Stimulated activated CD8-positive, alpha-beta memory T cell treated with anti-CD3 and anti-CD28 coated beads, Interleukin-7, amount 100 ng/mL, for 48 hours (primary cell): ENCODE results near the gene CLEC18B.
A peak's percentile ranks its signal among the peaks of the same experiment; 100 is the strongest.
"Not testable (repeated sequence)": the region's sequence is repeated elsewhere in the genome, so short reads cannot be mapped to it uniquely, and the experiment has no call there.

Source experiments
- DNase-seq, 2 donors: peaks; one replicate each; pipeline ENCODE4 v3.0.0-alpha.2; 2020; ENCODE audit warnings: low read depth in 1 of 2; ENCODE audit errors: extremely low read depth in 1 of 2

CLEC18B gene

DNA sequence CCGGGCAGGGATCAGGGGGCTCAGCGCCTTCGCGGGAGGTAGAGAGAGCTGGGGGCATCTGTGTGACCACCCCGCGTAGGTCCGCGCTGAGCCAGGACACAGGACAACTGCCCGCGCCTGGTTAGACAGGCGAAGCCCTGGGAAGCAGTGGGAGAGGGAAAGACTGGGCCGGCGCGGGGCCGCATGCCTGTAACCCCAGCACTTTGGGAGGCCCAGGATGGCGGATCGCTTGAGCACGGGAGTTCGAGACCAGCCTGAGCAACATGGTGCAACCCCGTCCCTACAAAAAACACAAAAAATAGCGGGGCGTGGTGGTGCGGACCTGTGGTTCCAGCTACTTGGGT is 13.9 kb downstream of the CLEC18B start:
- not testable (repeated sequence) for DNase-seq

DNA sequence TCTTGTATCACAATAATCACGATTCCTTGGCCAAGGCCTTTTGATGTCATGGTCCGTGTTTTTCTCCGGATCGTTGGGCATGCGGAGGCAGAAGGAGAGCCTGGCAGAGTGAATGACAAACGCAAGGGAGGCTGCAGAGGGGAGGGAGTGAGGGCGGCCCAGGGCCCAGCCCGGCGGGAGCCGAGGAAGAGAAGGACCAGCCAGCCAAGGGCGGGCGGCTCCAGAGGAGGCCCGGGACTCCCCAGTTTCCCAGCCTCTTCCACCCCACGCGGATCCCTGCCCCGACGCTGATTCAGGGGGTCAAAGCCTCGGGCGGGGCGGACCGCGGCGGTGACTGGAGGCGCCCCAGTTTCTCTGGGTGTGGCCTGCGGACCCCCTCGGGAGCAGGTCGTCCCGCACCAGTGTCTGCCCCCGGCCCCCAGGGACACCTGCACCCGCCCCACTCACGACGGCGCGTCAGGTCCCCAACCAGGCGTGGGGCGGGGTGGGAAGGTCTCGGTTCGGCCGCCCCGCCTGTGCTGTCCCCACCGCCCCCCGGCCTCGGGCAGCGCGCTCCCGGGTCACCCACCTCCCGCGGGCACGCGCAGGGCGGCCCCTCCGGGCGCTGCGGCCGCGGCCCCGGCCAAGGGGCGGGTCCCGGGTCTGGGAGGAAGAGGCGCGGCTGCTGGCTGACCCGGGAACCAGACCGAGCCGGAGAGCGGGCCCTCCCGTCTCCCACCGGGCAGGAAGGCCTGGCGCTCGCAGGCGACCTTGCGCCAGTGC is 14.5 kb downstream of the CLEC18B start:
- not testable (repeated sequence) for DNase-seq

DNA sequence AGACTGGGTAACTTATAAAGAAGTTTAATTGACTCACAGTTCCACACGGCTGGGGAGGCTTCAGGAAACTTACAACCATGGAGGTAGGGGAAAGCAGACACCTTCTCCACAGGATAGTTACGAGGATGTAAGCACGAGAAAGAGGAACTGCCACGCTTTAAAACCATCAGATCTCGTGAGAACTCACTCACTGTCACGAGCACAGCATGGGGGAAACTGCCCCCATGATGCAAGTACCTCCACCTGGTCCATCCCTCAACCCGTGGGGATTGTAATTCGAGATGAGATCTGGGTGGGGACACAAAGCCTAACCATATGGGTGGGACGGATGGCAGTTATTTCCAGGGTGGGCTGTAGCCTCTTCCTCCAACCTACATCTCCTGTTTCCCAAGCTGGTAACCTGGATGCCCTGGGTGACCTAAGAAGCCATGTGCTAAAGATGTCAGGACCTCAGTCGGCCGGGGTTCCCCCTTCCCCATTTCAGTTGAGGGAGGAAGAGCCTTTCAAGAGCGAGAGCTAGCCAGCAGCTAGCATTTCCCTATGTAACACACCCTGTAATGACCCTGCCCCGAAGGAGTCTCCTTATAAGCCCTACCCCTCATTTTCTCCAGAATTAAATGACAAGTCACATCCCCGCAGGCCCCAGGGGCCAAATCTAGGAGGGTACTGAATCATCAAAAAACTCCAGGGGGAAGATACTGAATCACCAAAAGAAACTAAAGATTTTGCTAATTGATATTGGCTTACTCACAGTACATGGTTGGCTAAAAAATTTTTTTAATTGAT is 16.9 kb downstream of the CLEC18B start:
- not testable (repeated sequence) for DNase-seq

DNA sequence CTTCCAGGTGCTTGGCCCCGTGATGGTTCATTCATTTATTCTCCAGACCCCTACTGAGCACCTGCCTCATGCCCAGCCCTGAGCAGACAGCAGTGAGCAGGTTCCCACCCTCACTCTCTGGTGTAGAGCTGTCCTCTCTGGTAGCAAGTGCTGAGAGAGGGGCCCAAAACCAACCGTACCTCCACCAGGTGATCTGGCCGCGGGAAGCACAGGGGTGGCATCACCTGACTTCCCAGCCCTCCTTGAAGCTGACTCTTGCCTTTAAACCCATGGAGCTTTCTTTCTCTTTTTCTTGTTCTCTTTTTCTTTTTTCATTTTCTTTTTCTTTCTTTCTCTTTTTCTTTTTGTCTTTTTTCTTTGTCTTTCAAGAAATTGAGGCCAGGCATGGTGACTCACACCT is 21.0 kb downstream of the CLEC18B start:
- DNase-seq = not testable (repeated sequence)

DNA sequence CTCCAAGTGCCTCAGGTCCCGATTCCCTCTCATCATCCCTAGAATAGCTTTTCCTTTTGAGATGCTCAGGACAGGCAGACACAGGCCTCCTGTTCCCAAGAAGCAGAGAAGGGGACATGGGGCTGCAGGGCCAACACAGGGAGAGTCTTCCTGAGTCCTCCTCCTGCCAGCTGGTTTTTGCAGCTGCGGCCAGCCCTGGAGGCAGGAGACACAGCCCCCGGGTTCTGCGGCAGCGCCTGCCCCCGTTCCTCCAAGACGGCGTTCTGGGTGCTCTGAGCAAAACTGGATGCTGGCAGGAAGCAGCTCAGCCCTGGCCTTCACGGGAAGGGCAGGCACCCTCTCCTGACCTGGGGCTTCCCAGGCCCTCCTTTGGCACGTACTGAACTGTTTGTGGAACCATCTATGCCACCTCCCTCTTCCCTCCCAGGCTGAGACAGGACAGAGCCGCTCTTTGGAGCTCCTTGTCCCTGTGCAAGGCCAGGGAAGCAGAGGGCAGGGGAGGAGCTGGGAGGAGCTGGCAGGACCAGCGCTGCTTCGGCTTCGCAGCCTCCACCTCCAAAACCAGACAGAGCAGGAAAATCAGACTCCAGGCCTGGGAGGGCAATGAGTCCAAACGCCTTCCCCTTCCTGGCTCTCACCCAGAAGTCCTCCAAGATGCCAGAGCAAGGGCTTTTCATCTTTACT is 22.9 kb downstream of the CLEC18B start:
- not testable (repeated sequence) for DNase-seq

DNA sequence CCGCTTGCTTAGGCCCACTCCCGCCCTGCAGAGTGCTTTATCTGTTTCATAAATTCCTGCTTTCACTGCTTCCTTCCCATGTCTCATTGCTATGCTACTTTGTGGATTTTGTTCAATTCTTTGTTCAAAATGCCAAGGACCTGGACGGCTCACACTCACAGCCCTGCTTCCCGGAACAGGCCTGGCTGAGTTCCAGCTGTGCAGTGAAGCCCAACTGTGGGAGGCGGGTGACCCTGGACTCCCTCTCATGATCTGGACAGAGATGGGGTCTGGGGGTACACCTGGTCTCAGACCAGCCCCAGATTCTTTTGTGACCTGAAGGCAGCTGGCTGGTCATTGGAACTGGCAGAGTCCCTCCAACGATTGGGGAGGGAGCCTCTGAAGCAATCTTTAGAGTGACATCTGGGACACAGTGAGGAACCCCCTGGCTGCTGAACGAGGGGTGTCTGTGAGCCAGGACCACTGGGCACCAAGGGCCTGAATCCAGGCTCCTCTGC is 24.7 kb downstream of the CLEC18B start:
- not testable (repeated sequence) for DNase-seq

DNA sequence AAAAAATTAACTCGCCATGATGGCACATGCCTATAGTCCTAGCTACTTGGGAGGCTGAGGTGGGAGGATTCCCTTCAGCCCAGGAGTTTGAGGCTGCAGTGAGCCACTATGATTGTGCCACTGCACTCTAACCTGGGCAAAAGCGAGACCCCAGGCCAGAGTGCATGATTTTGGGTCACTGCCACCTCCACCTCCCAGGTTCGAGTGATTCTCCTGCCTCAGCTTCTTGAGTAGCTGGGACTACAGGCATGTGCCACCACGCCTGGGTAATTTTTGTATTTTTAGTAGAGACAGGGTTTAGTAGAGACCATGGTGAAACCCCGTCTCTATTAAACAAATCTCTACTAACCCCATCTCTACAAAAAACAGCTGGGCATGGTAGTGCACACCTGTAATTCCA is 26.7 kb downstream of the CLEC18B start:
- DNase-seq = not testable (repeated sequence)

DNA sequence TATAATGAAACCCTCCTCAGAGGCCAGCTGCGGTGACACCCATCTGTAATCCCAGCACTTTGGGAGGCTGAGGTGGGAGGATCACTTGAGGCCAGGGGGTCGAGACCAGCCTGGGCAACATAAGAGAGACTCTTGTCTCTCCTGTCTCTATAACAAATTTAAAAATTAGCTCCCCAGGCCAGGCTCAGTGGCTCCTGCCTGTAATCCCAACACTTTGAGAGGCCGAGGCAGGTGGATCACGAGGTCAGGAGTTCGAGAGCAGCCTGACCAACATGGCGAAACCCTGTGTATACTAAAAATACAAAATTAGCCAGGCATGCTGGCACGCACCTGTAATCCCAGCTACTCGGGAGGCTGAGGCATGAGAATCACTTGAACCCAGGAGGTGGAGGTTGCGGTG is 27.1 kb downstream of the CLEC18B start:
- DNase-seq = not testable (repeated sequence)

DNA sequence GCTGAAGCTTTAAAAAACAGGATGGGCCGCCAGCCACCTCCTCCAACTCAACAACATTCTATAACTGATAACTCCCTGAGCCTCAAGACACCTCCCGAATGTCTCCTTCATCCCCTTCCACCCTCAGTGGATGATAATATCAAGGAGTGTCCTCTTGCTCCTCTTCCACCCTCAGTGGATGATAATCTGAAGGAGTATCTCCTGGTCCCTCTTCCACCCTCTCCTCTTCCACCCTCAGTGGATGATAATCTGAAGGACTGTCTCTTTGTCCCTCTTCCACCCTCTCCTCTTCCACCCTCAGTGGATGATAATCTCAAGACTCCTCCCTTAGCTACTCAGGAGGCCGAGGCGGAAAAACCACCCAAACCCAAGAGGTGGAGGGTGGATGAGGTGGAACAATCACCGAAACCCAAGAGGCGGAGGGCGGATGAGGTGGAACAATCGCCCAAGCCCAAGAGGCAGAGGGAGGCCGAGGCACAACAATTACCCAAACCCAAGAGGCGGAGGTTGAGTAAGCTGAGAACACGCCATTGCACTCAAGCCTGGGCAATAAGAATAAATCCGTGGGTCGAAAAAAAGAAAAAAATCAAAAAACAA is 29.7 kb downstream of the CLEC18B start:
- not testable (repeated sequence) for DNase-seq

DNA sequence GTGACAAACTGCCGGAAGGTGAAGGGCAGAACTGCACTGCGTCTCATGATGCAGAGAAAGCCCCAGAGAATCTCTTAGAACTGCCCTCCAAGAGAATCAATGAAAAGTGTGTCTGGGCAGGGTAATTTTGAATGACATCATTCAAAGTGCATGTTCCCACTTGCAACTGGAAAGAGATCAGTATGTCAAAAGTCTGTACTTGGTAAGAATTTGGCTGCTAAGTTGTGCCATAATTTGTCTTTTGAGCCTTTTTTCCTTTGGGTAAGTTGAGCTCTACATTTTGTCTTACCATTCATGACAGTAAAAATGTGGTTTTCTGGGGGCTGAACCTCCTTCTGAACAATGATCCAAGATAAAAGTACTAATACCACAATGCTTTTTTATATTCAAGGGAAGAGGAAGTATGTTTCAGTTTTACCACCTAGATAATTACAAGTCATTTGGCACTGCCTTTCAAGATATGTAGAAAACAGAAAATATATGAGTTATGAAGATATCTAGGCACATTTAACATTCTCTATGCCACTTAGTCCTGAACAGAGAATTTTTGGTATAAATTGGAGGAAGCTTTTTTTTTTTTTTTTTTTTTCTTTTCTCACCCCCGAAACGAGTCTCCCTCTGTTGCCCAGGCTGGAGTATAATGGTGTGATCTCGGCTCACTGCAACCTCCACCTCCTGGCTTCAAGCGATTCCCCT is 38.8 kb downstream of the CLEC18B start:
- not testable (repeated sequence) for DNase-seq

DNA sequence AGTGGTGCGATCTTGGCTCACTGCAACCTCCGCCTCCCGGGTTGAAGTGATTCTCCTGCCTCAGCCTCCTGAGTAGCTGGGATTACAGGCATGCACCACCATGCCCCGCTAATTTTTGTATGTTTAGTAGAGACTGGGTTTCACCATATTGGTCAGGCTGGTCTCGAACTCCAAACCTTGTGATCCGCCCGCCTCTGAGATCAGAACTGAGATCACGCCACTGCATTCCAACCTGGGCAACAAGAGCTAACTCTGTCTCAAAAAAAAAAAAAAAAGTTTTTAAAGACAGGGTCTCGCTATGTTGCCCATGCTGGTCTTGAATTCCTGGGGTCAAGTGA is 47.5 kb downstream of the CLEC18B start:
- DNase-seq = not testable (repeated sequence)

DNA sequence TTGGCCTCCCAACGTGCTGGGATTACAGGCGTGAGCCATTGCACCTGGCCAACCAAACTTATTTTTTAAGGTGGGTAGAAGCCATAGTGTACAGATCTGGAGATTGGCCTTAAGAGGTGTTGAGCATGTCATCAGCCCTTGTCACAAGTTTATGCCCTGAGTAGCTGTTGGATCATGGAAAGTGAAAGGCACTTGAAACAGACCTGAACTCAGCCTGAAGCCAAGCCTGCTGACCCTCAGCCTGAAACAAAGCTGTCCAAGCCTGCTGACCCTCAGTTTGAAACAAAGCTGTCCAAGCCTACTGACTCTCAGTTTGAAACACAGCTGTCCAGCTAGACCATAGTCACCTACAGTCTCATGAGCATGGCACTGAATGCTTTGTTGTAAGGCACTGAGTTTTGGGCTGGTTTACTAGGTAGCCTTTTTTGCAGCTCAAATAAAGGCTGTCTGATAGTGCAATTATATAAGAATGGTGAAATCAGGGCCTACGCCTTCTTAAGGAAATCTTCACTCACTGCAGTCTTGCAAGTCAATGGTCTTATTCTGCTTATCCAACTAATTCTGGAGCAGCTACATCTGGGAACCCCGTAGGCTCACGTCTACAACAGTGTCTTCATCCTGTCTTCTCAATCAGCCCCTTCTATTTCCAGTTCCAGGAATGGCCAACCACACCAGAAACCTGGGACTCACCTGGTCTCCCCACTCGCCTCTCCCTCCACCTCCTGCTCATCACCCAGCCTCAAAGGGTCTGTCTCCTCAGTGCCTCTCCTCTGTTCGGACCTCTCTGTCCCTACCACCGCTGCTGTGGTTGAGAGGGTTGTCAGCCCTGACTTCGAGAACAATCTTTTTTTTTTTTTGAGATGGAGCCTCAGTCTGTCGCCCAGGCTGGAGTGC is 48.1 kb downstream of the CLEC18B start:
- DNase-seq = no peak

DNA sequence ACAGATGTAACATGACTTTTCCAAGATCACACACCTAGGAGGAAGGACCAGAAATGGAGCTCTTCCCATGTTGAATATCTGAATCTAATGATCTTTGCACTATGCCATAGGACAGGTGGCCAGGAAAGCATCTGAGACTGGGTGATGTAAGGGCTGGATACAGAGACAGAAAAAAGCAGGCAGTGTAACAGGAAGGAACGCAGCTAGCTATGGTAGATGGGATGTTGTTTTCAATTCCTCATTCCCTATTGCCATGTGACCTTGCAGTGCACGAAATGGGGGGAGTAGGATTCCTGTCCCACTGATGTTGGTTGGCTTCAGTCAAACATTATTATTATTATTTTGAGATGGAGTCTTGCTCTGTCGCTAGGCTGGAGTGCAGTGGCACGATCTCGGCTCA is 48.9 kb downstream of the CLEC18B start:
- DNase-seq = no peak

DNA sequence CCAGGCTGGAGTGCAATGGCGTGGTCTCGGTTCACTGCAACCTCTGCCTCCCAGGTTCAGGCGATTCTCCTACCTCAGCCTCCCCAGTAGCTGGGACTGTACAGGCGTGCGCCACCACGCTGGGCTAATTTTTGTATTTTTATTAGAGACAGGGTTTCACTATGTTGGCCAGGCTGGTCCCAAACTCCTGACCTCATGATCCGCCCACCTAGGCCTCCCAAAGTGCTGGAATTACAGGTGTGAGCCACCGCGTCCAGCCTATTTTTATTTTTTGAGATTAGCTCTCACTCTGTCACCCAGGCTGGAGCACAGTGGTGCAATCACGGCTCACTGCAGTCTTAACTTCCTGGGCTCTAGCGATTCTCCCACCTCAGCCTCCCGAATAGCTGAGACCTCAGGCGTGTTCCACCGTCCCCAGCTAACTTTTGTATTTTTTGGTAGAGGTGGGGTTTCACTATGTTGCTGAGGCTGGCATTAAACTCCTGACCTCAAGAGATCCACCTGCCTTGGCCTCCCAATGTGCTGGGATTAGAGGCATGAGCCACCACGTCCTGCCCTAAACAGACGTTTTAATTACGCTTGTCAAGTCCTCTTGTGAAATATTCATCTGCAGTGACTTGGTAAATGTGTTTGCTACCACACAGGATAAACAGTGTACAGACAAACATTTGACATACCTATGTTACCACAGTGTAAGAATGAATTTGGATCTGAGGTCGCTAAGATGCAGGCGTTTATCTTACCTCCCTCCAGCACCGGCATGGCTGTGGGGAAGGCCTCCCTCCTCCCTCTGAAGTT is 50.7 kb downstream of the CLEC18B start:
- DNase-seq = not testable (repeated sequence)

DNA sequence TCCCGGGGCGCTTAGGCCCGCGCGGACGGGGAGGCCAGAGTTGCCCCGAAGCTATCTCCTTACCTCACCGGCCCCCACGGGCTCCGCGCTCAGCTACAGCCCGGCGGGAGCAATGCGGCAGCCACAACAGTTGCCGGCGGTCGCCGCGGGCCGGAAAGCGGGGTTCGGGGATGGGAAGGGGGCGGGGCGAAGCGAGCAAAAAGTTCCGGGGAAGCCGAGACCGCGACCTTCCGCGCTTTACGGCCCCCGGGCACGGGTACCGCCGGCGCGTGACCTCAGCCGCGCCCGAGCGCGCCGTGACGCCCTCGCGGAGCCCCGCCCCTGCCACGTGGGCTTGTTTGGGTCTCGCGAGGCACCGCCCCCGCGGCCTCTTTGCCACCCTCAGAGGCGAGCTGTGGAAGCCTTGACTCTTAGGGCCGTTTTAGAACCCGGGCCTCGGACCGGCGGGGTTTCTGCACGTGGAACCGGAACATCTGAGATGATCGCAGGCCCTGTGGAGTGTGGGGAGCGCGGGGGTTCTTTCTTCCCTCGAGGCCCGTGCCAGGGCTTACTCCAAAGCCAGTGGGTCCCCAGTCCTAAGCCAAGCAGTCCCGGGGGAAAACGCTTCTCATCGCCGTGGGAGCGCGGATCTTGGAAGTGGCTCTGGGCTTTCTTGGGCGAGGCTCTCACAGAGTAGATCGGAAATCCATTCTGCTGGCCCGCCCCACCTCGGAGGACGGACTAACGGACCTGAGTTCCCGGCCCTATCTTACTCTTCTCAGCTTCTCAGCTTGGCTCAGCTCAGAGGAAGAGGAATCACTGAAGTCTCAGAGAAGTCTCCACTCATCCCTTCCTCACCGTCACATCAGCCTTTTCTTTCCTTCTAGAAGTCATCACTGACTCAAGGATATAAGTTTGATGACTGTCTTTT is 53.0 kb downstream of the CLEC18B start:
- DNase-seq = peak; percentile 91 to 100

DNA sequence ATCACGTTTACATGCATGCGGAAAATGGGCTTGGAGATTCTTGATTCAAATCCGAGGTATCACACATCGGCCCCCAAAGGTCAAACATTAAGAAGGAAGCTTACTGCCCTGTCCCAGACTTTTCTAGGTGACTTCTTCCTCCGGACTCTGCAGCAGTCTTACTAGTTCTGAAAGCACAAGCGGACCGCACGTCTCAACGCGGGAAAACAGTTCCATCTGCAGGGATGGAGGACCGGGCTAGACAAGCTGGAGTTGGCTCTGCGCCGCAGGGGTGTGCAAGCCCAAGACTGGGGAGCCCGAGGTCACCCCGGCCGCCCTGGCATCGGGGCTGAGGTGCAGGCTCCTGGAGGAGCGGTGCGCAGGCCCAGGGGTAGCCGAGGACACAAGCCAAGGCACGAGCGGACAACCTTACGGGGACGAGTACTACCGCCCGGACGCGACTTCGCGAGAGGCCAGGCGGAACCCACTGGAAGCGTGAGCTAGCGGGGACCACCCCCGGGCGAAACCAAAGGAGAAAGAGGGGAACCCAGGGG is 53.7 kb downstream of the CLEC18B start:
- not testable (repeated sequence) for DNase-seq
